GDM1 (cell line): ENCODE measurements around the gene MCOLN3.
A peak's percentile ranks its signal among the peaks of the same experiment; 100 is the strongest.

Source experiments
- DNase-seq: peaks from one replicate; lab custom pipeline; 2025; lab: John Stamatoyannopoulos, UW

Gene MCOLN3

GRCh38 chr1:85048296-85049064 is at the start of gene MCOLN3:
Gene MCOLN3, minus strand, starts transcription at chr1:85048500. Its CDS starts 3,140 bp downstream, at chr1:85045360.
- DNase-seq, result no peak

GRCh38 chr1:85093644-85094043 is 45.3 kb upstream of the MCOLN3 start:
- no peak for DNase-seq

- DNase-seq, result peak; percentile 33
Measured at GRCh38 chr1:85091671-85092280, 43.5 kb upstream of the MCOLN3 start.

- no peak for DNase-seq
Measured at GRCh38 chr1:85090225-85090624, 41.9 kb upstream of the MCOLN3 start.

GRCh38 chr1:85089203-85089602 is 40.9 kb upstream of the MCOLN3 start:
- no peak for DNase-seq

- no peak for DNase-seq
Measured at GRCh38 chr1:85088408-85088784, 40.1 kb upstream of the MCOLN3 start.

GRCh38 chr1:85087659-85088407 is 39.5 kb upstream of the MCOLN3 start:
- DNase-seq, result no peak

GRCh38 chr1:85085417-85085816 is 37.1 kb upstream of the MCOLN3 start:
- DNase-seq, result no peak

GRCh38 chr1:85078903-85079302 is 30.6 kb upstream of the MCOLN3 start:
- DNase-seq, result no peak

- DNase-seq, result no peak
Measured at GRCh38 chr1:85074365-85074964, 26.2 kb upstream of the MCOLN3 start.

GRCh38 chr1:85070972-85071492 is 22.7 kb upstream of the MCOLN3 start:
- no peak for DNase-seq

GRCh38 chr1:85068846-85069245 is 20.5 kb upstream of the MCOLN3 start:
- DNase-seq, result no peak

- no peak for DNase-seq
Measured at GRCh38 chr1:85065550-85065949, 17.2 kb upstream of the MCOLN3 start.

GRCh38 chr1:85062425-85063026 is 14.2 kb upstream of the MCOLN3 start:
- DNase-seq, result no peak

GRCh38 chr1:85061711-85062424 is 13.6 kb upstream of the MCOLN3 start:
- no peak for DNase-seq

GRCh38 chr1:85060038-85060437 is 11.7 kb upstream of the MCOLN3 start:
- DNase-seq, result no peak

- DNase-seq, result no peak
Measured at GRCh38 chr1:85059563-85059962, 11.3 kb upstream of the MCOLN3 start.

GRCh38 chr1:85058786-85059185 is 10.5 kb upstream of the MCOLN3 start:
- DNase-seq, result no peak

GRCh38 chr1:85058311-85058710 is 10.0 kb upstream of the MCOLN3 start:
- no peak for DNase-seq

- DNase-seq, result no peak
Measured at GRCh38 chr1:85054664-85055063, 6.4 kb upstream of the MCOLN3 start.

GRCh38 chr1:85049735-85050166 is 1.5 kb upstream of the MCOLN3 start:
- no peak for DNase-seq
